Upper lobe of right lung (tissue), 1 donor: ENCODE results near the gene FGB. TPM values are rescaled to one million over a fixed set of nuclear protein-coding genes. Genes with fewer than 3 reads are reported as not detected.

Experiments used
- ATAC-seq: fragments of 200-7000 bp; cut with Tn5 transposase; one replicate; pipeline ENCODE4 v1.9.1; 2020; ENCODE audit warnings: mild to moderate bottlenecking, moderate library complexity
- DNase-seq: peaks from one replicate; pipeline ENCODE4 v3.0.0-alpha.2; 2020
- H3K27ac ChIP-seq: fragments of 200-600 bp; one replicate; pipeline ENCODE4 v1.8.0; 2022
- H3K27me3 ChIP-seq: fragments of 200-600 bp; one replicate; pipeline ENCODE4 v1.8.0; 2022; ENCODE audit warnings: mild to moderate bottlenecking
- H3K36me3 ChIP-seq: fragments of 200-600 bp; one replicate; pipeline ENCODE4 v1.8.0; 2022
- H3K4me1 ChIP-seq: fragments of 200-600 bp; one replicate; pipeline ENCODE4 v1.8.0; 2022
- H3K4me3 ChIP-seq: fragments of 200-600 bp; one replicate; pipeline ENCODE4 v1.8.0; 2022; ENCODE audit warnings: mild to moderate bottlenecking
- H3K9me3 ChIP-seq: fragments of 200-600 bp; one replicate; pipeline ENCODE4 v1.8.0; 2022
- CTCF ChIP-seq: fragments of 200-600 bp; IDR thresholded peaks from one replicate; pipeline ENCODE4 v1.8.0; 2022; ENCODE audit warnings: antibody characterized with exemption
- intact Hi-C: fragments of 100-400 bp; cut with DNase I; formaldehyde crosslinking; loops from one replicate; pipeline ENCODE4 v1.11.0; 2022
- total RNA-seq: library from RNA; stranded (reverse); fragmentation: NEBNext Ultra II Directional; extraction: Animal tissue kit (Norgen Biotek cat#: 25700); gene quantifications from one replicate; pipeline ENCODE4 v1.2.1, GENCODE V29; 2021
- donor health status: DM: no; HTN: yes; CAD: no; lungs with severe emphysema.

Gene FGB
- total RNA-seq, 1 donor from 2014 or later, result 1.2 TPM

GRCh38 chr4:154542271-154542879 is 20.4 kb upstream of the FGB start:
- no peaks in the 10 kb centered on the region for H3K4me1 ChIP-seq
- H3K36me3 ChIP-seq, result peaks cover 100% of the 10 kb centered on the region
- H3K27me3 ChIP-seq, result no peaks in the 10 kb centered on the region
- no peak for ATAC-seq
- H3K9me3 ChIP-seq, result no peaks in the 10 kb centered on the region
- no peak overlapping the region for H3K27ac ChIP-seq
- no peak overlapping the region for H3K4me3 ChIP-seq
- intact Hi-C loops, result no loop called here
- DNase-seq, result no peak
- no peak for TF ChIP-seq CTCF

DNA sequence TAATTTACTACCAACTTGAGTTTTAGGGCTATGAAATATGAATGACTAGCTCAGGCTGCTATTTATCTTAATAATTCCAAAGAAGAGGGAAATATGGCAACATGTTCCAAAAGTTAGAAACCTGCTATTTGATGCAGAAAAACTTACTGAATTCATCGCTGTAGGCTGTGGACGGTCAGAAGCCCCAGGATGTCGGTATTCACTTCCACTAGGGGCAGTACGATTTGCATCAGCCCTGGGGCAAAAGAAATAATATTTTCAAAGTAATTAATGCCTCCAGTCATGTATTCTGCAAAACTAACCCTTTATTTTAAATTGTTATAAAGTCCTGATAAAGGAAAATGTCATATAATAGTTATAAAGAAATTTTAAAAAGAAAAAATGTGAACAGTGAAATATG is 17.1 kb upstream of the FGB start:
- no peak for TF ChIP-seq CTCF

DNA sequence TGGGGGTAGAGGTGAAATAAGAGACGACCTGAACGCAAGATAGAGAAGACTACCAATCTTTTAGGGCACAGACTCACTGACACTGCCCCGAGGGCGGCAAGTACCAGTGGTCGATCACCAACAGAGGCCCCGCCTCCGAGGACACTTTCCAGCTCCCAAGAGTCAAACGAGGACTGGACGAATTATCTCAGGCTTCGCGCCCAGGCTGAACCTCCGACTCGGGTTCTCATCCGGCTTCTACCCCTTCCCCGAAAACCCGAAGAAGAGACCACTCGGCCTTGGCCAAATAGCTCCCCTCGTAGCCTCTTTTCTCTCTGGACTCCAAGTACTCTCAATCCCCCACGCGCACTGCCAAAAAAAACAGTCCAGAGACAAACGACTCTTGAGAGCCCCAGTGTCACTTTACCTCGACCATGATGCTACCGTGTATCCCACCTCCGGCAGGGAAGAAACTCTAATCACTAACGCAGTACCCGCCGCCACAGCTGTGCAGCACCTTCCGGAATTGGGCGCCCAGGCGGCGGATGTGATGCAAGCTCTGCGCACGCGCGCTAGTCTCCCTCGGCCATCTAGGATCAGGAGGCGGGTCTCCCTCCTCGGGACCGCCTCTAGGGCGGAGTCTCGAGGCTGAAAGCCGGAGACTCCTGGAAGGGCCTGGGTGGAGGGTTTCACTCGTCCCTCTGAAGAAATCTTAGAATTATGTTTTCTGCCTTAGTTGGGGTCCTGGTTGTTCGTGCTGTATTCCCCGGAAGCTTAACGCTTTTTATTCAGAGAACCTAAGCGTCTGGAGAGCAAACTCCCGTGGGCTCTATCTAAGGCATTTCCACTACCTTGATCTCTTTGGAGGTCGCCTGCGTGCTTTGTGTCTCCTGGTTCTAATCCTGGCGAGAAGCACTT is 12.7 kb upstream of the FGB start, which contains the start of gene PLRG1:
TSS of gene PLRG1 (minus strand) at position 507 of the 897 bp plus-strand sequence. CDS start at position 415, 92 bp downstream.
- peak; percentile 16 for TF ChIP-seq CTCF
- peaks cover 27% of the 10 kb centered on the region for H3K36me3 ChIP-seq
- H3K4me1 ChIP-seq, result peaks cover 19% of the 10 kb centered on the region
- DNase-seq (peak; percentile 98), ATAC-seq (peak; percentile 99)
- H3K27ac ChIP-seq, result peak within 1 kb of the TSS; percentile 80
- no peaks in the 10 kb centered on the region for H3K27me3 ChIP-seq
- H3K4me3 ChIP-seq, result peak within 1 kb of the TSS; percentile 68
- H3K9me3 ChIP-seq, result no peaks in the 10 kb centered on the region
- intact Hi-C loops, result loop anchor here (10.0 kb wide), 1 partner anchor 75 kb away; no protein-coding TSS in a partner anchor

More for the DNA sequence above, 17.1 kb upstream of the FGB start:
- intact Hi-C loops, result no loop called here
- peaks cover 15% of the 10 kb centered on the region for H3K4me1 ChIP-seq
- ATAC-seq (no peak), DNase-seq (no peak)
- H3K4me3 ChIP-seq, result no peak overlapping the region
- no peak overlapping the region for H3K27ac ChIP-seq
- H3K36me3 ChIP-seq, result peaks cover 72% of the 10 kb centered on the region
- H3K27me3 ChIP-seq, result no peaks in the 10 kb centered on the region
- no peaks in the 10 kb centered on the region for H3K9me3 ChIP-seq

DNA sequence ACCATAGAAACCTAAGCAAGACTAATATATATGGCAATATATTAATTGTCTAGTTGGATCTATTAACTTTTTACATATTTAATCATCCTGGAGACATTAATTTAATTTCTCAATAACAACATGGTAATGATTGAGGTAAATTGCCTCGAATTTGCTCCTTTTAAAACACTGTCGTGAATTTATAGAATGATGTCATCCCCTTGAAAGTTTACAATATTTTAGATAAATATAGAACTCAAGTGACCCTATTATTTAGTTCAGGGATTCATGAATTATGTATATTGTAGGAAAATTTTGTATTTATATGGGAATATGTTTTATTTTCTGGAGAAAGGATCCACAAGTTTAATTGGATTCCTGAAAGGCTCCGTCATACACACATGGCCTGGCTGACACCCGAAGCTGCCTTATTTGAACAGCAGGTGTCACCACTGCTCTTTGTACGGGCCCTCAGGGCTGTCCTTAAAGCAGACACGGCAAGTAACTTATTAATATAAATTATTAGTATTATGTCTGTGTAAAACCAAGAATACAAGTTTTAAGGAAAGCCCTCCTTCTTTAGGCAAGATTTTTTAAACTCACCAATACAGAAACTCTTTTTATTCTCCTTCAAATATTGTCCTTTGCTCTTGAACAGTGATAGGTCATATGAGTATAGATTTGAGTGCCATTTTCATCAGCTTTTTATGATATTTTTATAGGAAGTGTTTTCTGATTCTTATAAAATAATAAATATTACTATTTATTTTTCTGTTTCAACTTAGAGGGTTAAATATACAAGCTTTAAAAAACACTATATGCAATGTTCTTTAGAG is 10.7 kb upstream of the FGB start:
- Histone ChIP-seq H3K27me3 (no peaks in the 10 kb centered on the region), H3K4me1 (peaks cover 19% of the 10 kb centered on the region), H3K9me3 (no peaks in the 10 kb centered on the region), H3K27ac (no peak overlapping the region), H3K4me3 (no peak overlapping the region), H3K36me3 (peaks cover 8% of the 10 kb centered on the region)
- peak; percentile 89 for TF ChIP-seq CTCF
- intact Hi-C loops, result loop anchor here (10.0 kb wide), 1 partner anchor 73 kb away; no protein-coding TSS in a partner anchor
- DNase-seq (peak; percentile 77), ATAC-seq (peak; percentile 83)

- Histone ChIP-seq H3K4me3 (no peak overlapping the region), H3K9me3 (no peaks in the 10 kb centered on the region), H3K4me1 (no peaks in the 10 kb centered on the region), H3K36me3 (no peaks in the 10 kb centered on the region), H3K27me3 (no peaks in the 10 kb centered on the region), H3K27ac (no peak overlapping the region)
- TF ChIP-seq CTCF, result no peak
- DNase-seq (no peak), ATAC-seq (peak; percentile 21)
- intact Hi-C loops, result loop anchor here (10.0 kb wide), 1 partner anchor 66 kb away; no protein-coding TSS in a partner anchor
Measured at GRCh38 chr4:154559141-154559493, 3.7 kb upstream of the FGB start.
